IMR-90 (cell line): ENCODE measurements around the gene ANKRD42. TPM values are rescaled to one million over a fixed set of nuclear protein-coding genes. Genes with fewer than 3 reads are reported as not detected.

Source experiments
- ATAC-seq: fragments of 200-7000 bp; cut with Tn5 transposase; 2 replicates; pipeline ENCODE4 v1.9.1; 2020; ENCODE audit warnings: low read depth, mild to moderate bottlenecking, moderate library complexity
- BruUV-seq: library from RNA; stranded (reverse); fragments of 400-500 nt; replicated peaks from 2 replicates; lab custom pipeline; 2021; lab: Mats Ljungman, UMichigan
- CTCF ChIA-PET: fragments of 300-600 bp; formaldehyde crosslinking; extraction: SDS; loops from one replicate; lab custom pipeline; 2021; ENCODE audit warnings: antibody characterized with exemption; lab: Yijun Ruan, JAX
- POLR2A ChIA-PET: fragments of 300-600 bp; sonication (Branson Sonifier 250); formaldehyde crosslinking; loops from one replicate; lab custom pipeline; 2022; ENCODE audit warnings: antibody characterized with exemption; ENCODE audit not compliant: unreplicated experiment; lab: Charles Lee
- DNase-seq: peaks from one replicate; pipeline ENCODE4 v3.0.0; 2013
- H2AFZ ChIP-seq: replicated peaks from 2 replicates; pipeline ENCODE3; 2013; ENCODE audit warnings: low read length, mild to moderate bottlenecking; ENCODE audit not compliant: poor library complexity
- H2AK5ac ChIP-seq: 2 replicates; pipeline ENCODE4 v1.6.1; 2013; ENCODE audit warnings: low read depth, low read length, inconsistent platforms
- H2AK9ac ChIP-seq: replicated peaks from 2 replicates; pipeline ENCODE3; 2013; ENCODE audit warnings: mild to moderate bottlenecking, low read depth, low read length, moderate library complexity; ENCODE audit not compliant: poor library complexity
- H2BK120ac ChIP-seq: 2 replicates; pipeline ENCODE4 v1.6.1; 2013; ENCODE audit warnings: low read depth, low read length, inconsistent platforms
- H2BK15ac ChIP-seq: 3 replicates; pipeline ENCODE4 v1.6.1; 2013; ENCODE audit warnings: low read depth, low read length, inconsistent platforms
- H2BK20ac ChIP-seq: 2 replicates; pipeline ENCODE4 v1.6.1; 2013; ENCODE audit warnings: low read depth, mild to moderate bottlenecking, inconsistent platforms, low read length, moderate library complexity
- H2BK5ac ChIP-seq: 2 replicates; pipeline ENCODE4 v1.6.1; 2013; ENCODE audit warnings: mild to moderate bottlenecking, low read depth, low read length, inconsistent platforms; ENCODE audit not compliant: poor library complexity, severe bottlenecking
- H3K14ac ChIP-seq: replicated peaks from 2 replicates; pipeline ENCODE4 v1.6.1; 2013; ENCODE audit warnings: low read depth, low read length, inconsistent platforms
- H3K18ac ChIP-seq: 2 replicates; pipeline ENCODE4 v1.6.1; 2013; ENCODE audit warnings: low read depth, low read length, control low read depth
- H3K23ac ChIP-seq: 2 replicates; pipeline ENCODE4 v1.6.1; 2013; ENCODE audit warnings: low read depth, low read length, inconsistent platforms
- H3K27ac ChIP-seq: 2 replicates; pipeline ENCODE4 v1.5.1; 2013; ENCODE audit warnings: mild to moderate bottlenecking, control low read depth, low read length; ENCODE audit not compliant: insufficient read depth
- H3K27me3 ChIP-seq: 2 replicates; pipeline ENCODE4 v1.6.1; 2013; ENCODE audit warnings: low read length; ENCODE audit not compliant: control insufficient read depth, insufficient read depth
- H3K36me3 ChIP-seq: 2 replicates; pipeline ENCODE4 v1.6.1; 2013; ENCODE audit warnings: low read length, mixed read lengths; ENCODE audit not compliant: control insufficient read depth, insufficient read depth
- H3K4ac ChIP-seq: 2 replicates; pipeline ENCODE4 v1.6.1; 2013; ENCODE audit warnings: low read depth, low read length, inconsistent platforms
- H3K4me1 ChIP-seq: 2 replicates; pipeline ENCODE4 v1.6.1; 2013; ENCODE audit warnings: low read length, mixed read lengths; ENCODE audit not compliant: control insufficient read depth, insufficient read depth
- H3K4me2 ChIP-seq: 2 replicates; pipeline ENCODE4 v1.6.1; 2013; ENCODE audit warnings: low read depth, mild to moderate bottlenecking, control low read depth, low read length, moderate library complexity
- H3K4me3 ChIP-seq: 2 replicates; pipeline ENCODE4 v1.5.1; 2013; ENCODE audit warnings: low read depth, mild to moderate bottlenecking, control low read depth, low read length, moderate library complexity; ENCODE audit not compliant: insufficient read depth
- H3K56ac ChIP-seq: 2 replicates; pipeline ENCODE4 v1.6.1; 2013; ENCODE audit warnings: low read length, inconsistent platforms; ENCODE audit not compliant: insufficient read depth; ENCODE audit errors: extremely low read depth
- H3K79me1 ChIP-seq, 2 experiments: 2 replicates each; pipeline ENCODE4 v1.6.1; 2013; ENCODE audit warnings: low read length in 2 of 2, inconsistent platforms in 1 of 2, low read depth in 1 of 2
- H3K9ac ChIP-seq: 2 replicates; pipeline ENCODE4 v1.6.1; 2013; ENCODE audit warnings: low read depth, low read length, control low read depth
- H3K9me1 ChIP-seq: 2 replicates; pipeline ENCODE4 v1.6.1; 2013; ENCODE audit warnings: low read length, inconsistent platforms; ENCODE audit not compliant: insufficient read depth
- H3K9me3 ChIP-seq: 2 replicates; pipeline ENCODE4 v1.6.1; 2013; ENCODE audit warnings: low read length; ENCODE audit not compliant: control insufficient read depth, insufficient read depth
- H4K20me1 ChIP-seq: 2 replicates; pipeline ENCODE4 v1.6.1; 2013; ENCODE audit warnings: low read length, inconsistent platforms; ENCODE audit not compliant: insufficient read depth
- H4K5ac ChIP-seq: 2 replicates; pipeline ENCODE4 v1.6.1; 2013; ENCODE audit warnings: mild to moderate bottlenecking, low read depth, low read length, control low read depth
- H4K8ac ChIP-seq, 2 experiments: 2 replicates each; pipeline ENCODE4 v1.6.1; 2013; ENCODE audit warnings: low read depth in 2 of 2, low read length in 2 of 2, control low read depth in 1 of 2, inconsistent platforms in 1 of 2
- H4K91ac ChIP-seq: 2 replicates; pipeline ENCODE4 v1.6.1; 2013; ENCODE audit warnings: low read depth, low read length, inconsistent platforms; ENCODE audit not compliant: insufficient read depth
- BHLHE40 ChIP-seq: fragments of 150-350 bp; IDR thresholded peaks from 2 replicates; pipeline ENCODE4 v1.6.1; 2016; ENCODE audit warnings: mild to moderate bottlenecking, low read depth, low read length
- CEBPB ChIP-seq: IDR thresholded peaks from 2 replicates; pipeline ENCODE4 v1.6.1; 2012; ENCODE audit warnings: low read depth, low read length, improper control_type of control experiment
- CHD1 ChIP-seq: IDR thresholded peaks from 2 replicates; pipeline ENCODE4 v1.6.1; 2012; ENCODE audit warnings: low read depth, low read length, improper control_type of control experiment
- ELK1 ChIP-seq: fragments of 150-350 bp; IDR thresholded peaks from 2 replicates; pipeline ENCODE4 v1.6.1; 2016; ENCODE audit warnings: low read depth, mild to moderate bottlenecking, low read length, moderate library complexity, borderline replicate concordance
- FOS ChIP-seq: fragments of 150-350 bp; IDR thresholded peaks from 2 replicates; pipeline ENCODE4 v1.6.1; 2016; ENCODE audit warnings: low read depth, low read length
- MAFK ChIP-seq: IDR thresholded peaks from 2 replicates; pipeline ENCODE4 v1.6.1; 2012; ENCODE audit warnings: low read depth, low read length, improper control_type of control experiment
- MAZ ChIP-seq: IDR thresholded peaks from 2 replicates; pipeline ENCODE4 v1.6.1; 2012; ENCODE audit warnings: low read depth, mild to moderate bottlenecking, low read length, improper control_type of control experiment, moderate library complexity, borderline replicate concordance
- MXI1 ChIP-seq: IDR thresholded peaks from 2 replicates; pipeline ENCODE4 v1.6.1; 2012; ENCODE audit warnings: low read depth, mild to moderate bottlenecking, low read length, moderate library complexity, borderline replicate concordance
- NFE2L2 ChIP-seq: fragments of 150-350 bp; IDR thresholded peaks from 2 replicates; pipeline ENCODE4 v1.6.1; 2016; ENCODE audit warnings: low read depth, mild to moderate bottlenecking, low read length
- POLR2A ChIP-seq: IDR thresholded peaks from 2 replicates; pipeline ENCODE4 v1.6.1; 2012; ENCODE audit warnings: mild to moderate bottlenecking, low read depth, low read length
- RAD21 ChIP-seq: IDR thresholded peaks from 2 replicates; pipeline ENCODE4 v1.6.1; 2012; ENCODE audit warnings: low read length, improper control_type of control experiment
- RCOR1 ChIP-seq: IDR thresholded peaks from 2 replicates; pipeline ENCODE4 v1.6.1; 2012; ENCODE audit warnings: mild to moderate bottlenecking, low read length, improper control_type of control experiment; ENCODE audit not compliant: insufficient replicate concordance
- RFX5 ChIP-seq: IDR thresholded peaks from 2 replicates; pipeline ENCODE4 v1.8.0; 2012; ENCODE audit warnings: low read depth, mild to moderate bottlenecking, low read length, moderate library complexity
- SMC3 ChIP-seq: fragments of 150-350 bp; IDR thresholded peaks from 2 replicates; pipeline ENCODE4 v1.6.1; 2016; ENCODE audit warnings: low read depth, mild to moderate bottlenecking, antibody characterized with exemption, low read length, moderate library complexity
- USF2 ChIP-seq: fragments of 150-350 bp; IDR thresholded peaks from 2 replicates; pipeline ENCODE4 v1.6.1; 2017; ENCODE audit warnings: mild to moderate bottlenecking, antibody characterized with exemption, low read length, low read depth
- WGBS, 2 experiments: methylation state at CpG; one replicate each; pipeline versions ENCODE4 v1.1.5 to v1.1.7; 2013; ENCODE audit warnings: missing lambda C conversion rate in 2 of 2; ENCODE audit not compliant: insufficient read length in 1 of 2; ENCODE audit errors: extremely low coverage in 2 of 2; 5-methylcytosine and 5-hydroxymethylcytosine counted together
- dilution Hi-C: fragments of 300-500 bp; cut with HindIII; formaldehyde crosslinking; loops from one replicate; pipeline ENCODE4 v1.14.3; 2018; ENCODE audit warnings: low sequenced_read_pairs; ENCODE audit not compliant: unreplicated experiment
- in situ Hi-C: fragments of 300-500 bp; cut with MboI; formaldehyde crosslinking; loops from 3 replicates; pipeline ENCODE4 v1.14.3; 2019; ENCODE audit warnings: low sequenced_read_pairs, inconsistent platforms, mixed read lengths
- intact Hi-C: fragments of 100-400 bp; cut with micrococcal nuclease; formaldehyde crosslinking; loops from 2 replicates; pipeline ENCODE4 v1.10.0; 2022
- polyA plus RNA-seq, 3 experiments: library from polyadenylated mRNA; depleted of rRNA; stranded (reverse); fragments of >200 nt; gene quantifications; 2 replicates each; pipeline ENCODE4 v1.2.3, GENCODE V29; 2012; ENCODE audit warnings: low replicate concordance in 1 of 3
- total RNA-seq: library from RNA; depleted of rRNA; stranded (reverse); fragments of >200 nt; gene quantifications from 2 replicates; pipeline ENCODE4 v1.2.3, GENCODE V29; 2012
- TF ChIP-seq, protein P1 (sequence below): conservative IDR thresholded peaks from 2 replicates; pipeline ENCODE4 v1.5.1; 2012; ENCODE audit warnings: mild to moderate bottlenecking, low read depth, low read length, improper control_type of control experiment

The ANKRD42 gene
- total and polyA plus RNA-seq, 2 of the 4 experiments (the other 2 are of a cell fraction) = 5.2 to 5.6 TPM

DNA sequence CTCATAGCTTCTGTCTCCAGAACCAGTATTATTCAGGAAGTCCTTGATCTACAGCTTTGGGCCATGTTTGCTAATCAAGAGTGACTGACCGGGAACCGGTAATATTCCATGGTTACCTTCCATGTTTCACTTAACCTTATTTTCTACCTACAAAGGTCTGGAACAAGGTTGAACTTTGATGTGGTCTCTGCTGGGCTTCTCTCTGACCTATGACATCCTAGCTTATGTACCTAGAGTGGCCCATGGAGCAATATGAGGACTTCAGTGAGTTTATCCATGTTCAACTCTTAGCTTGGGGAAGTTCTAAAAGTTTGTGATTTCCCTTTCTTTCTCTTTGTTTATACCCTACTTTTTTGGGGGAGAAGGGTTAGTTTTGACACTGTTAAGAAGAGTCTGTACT is 59.4 kb downstream of the ANKRD42 start:
- H2BK20ac ChIP-seq = no peak overlapping the region
- H3K79me1 ChIP-seq = peaks cover 0 to 5% of the 10 kb centered on the region in 2 experiments; a peak in 2 of 4 replicates
- WGBS, 2 experiments = no CpG with 5 or more reads among the region's 2 CpGs
- 0 out of 2 replicates have a peak, but pooled peaks cover 4% of the 10 kb centered on the region for H4K20me1 ChIP-seq
- H2AFZ ChIP-seq = no peak overlapping the region
- H4K91ac ChIP-seq = no peak overlapping the region
- H2BK15ac ChIP-seq = no peak overlapping the region
- no peak for ATAC-seq
- no peak overlapping the region for H3K4me2 ChIP-seq
- no peak overlapping the region for H3K23ac ChIP-seq
- peaks cover 7% of the 10 kb centered on the region for H3K9me1 ChIP-seq
- H2BK120ac ChIP-seq = no peak overlapping the region
- H2BK5ac ChIP-seq = no peak overlapping the region
- no peak overlapping the region for H2AK5ac ChIP-seq
- no peak for DNase-seq
- H3K27ac ChIP-seq = no peak overlapping the region
- peaks cover 6% of the 10 kb centered on the region; the same call in 1 of the 2 replicates for H3K4me1 ChIP-seq
- H4K8ac ChIP-seq = no peak overlapping the region
- intact Hi-C loops (no loop called here), dilution Hi-C loops (no loop called here), in situ Hi-C loops (loop anchor here (5.0 kb wide), 1 partner anchor 346 kb away; no protein-coding TSS in a partner anchor)
- H4K5ac ChIP-seq = no peak overlapping the region
- H3K56ac ChIP-seq = no peak overlapping the region
- no peak overlapping the region for H3K18ac ChIP-seq
- H3K36me3 ChIP-seq = peaks cover 5% of the 10 kb centered on the region; the same call in 1 of the 2 replicates
- H3K14ac ChIP-seq = no peak overlapping the region
- H3K9me3 ChIP-seq = no peaks in the 10 kb centered on the region
- BruUV-seq = no TSS peak
- H3K9ac ChIP-seq = no peak overlapping the region
- no peak overlapping the region for H3K4me3 ChIP-seq
- H3K27me3 ChIP-seq = no peaks in the 10 kb centered on the region
- TF ChIP-seq RAD21 = no peak
- no peak for TF ChIP-seq USF2
- no peak for TF ChIP-seq NFE2L2
- no peak for TF ChIP-seq RFX5
- TF ChIP-seq, protein P1, sequence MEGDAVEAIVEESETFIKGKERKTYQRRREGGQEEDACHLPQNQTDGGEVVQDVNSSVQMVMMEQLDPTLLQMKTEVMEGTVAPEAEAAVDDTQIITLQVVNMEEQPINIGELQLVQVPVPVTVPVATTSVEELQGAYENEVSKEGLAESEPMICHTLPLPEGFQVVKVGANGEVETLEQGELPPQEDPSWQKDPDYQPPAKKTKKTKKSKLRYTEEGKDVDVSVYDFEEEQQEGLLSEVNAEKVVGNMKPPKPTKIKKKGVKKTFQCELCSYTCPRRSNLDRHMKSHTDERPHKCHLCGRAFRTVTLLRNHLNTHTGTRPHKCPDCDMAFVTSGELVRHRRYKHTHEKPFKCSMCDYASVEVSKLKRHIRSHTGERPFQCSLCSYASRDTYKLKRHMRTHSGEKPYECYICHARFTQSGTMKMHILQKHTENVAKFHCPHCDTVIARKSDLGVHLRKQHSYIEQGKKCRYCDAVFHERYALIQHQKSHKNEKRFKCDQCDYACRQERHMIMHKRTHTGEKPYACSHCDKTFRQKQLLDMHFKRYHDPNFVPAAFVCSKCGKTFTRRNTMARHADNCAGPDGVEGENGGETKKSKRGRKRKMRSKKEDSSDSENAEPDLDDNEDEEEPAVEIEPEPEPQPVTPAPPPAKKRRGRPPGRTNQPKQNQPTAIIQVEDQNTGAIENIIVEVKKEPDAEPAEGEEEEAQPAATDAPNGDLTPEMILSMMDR = no peak
- no peak for TF ChIP-seq SMC3
- TF ChIP-seq CEBPB = no peak
- no peak for TF ChIP-seq FOS
- TF ChIP-seq MXI1 = no peak
- TF ChIP-seq RCOR1 = no peak
- TF ChIP-seq BHLHE40 = no peak
- TF ChIP-seq ELK1 = no peak
- no peak for TF ChIP-seq MAZ
- TF ChIP-seq MAFK = no peak
- TF ChIP-seq POLR2A = no peak
- no peak for TF ChIP-seq CHD1
- CTCF ChIA-PET = no interaction called here
- H2AK9ac ChIP-seq = no peak overlapping the region
- POLR2A ChIA-PET = no interaction called here
- no peak overlapping the region for H3K4ac ChIP-seq
